GM10266 (cell line): ENCODE measurements around the gene PEMT.

Source experiments
- DNase-seq: peaks from one replicate; pipeline ENCODE4 v3.0.0; 2012; ENCODE audit errors: extremely low spot score
- TF ChIP-seq, protein P1 (sequence below): IDR thresholded peaks from 2 replicates; pipeline ENCODE4 v1.5.1; 2012; ENCODE audit warnings: mild to moderate bottlenecking, low read depth; ENCODE audit not compliant: control insufficient read depth, insufficient read depth; ENCODE audit errors: missing control alignments

PEMT gene

DNA sequence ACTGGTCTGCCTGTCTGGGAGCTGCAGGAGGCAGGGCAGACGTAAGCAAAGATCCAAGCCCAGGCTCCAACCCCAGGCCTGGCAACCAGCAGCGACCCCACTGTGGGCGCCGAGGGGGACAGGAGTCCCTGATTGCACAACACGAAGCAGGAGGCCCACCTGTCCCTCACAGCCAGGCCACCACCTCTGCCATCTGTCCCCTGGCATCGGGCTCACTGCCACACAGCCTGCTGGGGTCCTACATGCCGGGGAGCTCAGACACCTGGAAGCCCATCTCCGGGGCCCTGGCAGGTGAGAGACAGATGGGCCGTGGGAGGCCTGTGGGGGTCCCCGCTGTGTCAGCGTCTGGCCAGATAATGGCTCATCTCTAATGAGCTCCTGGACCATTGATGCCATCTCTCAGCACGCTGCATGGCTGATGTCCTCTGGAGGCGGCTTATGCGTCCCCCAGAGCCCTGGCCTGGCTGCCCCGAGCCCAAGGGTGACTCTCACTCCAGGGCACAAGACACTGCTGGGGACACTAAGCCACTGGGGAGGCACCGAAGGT, 84.0 kb downstream of the PEMT start:
- DNase-seq: no peak
- TF ChIP-seq, protein P1, sequence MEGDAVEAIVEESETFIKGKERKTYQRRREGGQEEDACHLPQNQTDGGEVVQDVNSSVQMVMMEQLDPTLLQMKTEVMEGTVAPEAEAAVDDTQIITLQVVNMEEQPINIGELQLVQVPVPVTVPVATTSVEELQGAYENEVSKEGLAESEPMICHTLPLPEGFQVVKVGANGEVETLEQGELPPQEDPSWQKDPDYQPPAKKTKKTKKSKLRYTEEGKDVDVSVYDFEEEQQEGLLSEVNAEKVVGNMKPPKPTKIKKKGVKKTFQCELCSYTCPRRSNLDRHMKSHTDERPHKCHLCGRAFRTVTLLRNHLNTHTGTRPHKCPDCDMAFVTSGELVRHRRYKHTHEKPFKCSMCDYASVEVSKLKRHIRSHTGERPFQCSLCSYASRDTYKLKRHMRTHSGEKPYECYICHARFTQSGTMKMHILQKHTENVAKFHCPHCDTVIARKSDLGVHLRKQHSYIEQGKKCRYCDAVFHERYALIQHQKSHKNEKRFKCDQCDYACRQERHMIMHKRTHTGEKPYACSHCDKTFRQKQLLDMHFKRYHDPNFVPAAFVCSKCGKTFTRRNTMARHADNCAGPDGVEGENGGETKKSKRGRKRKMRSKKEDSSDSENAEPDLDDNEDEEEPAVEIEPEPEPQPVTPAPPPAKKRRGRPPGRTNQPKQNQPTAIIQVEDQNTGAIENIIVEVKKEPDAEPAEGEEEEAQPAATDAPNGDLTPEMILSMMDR: no peak

DNA sequence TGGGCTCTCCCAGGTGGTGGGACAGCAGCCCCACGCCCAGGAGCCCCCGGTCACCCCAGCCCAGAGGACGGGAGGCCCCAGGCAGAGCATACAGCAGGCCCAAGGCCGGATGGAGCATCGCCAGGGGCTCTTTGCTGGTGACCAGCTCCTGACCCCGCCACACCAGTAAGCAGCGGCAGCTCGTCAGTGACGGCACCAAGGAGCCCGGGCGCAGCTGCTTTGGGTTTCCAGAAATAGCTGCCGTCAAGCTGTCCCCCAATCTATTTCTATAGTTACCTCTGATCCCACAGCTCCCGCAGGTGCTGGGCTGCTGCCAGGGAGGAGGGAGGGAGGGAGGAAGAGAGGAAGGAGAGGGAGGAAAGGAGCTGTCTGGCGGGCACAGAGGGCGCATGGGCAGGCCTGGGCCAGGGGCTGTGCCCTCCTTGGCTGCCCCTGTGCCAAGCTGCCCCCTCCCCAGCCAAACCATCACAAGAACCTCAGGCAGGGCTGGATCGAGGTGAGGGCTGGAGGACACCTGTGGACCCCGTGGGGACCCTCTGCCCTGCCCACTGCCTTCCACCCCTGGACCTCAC, 84.5 kb downstream of the PEMT start:
- DNase-seq: no peak
- TF ChIP-seq, protein P1: no peak

DNA sequence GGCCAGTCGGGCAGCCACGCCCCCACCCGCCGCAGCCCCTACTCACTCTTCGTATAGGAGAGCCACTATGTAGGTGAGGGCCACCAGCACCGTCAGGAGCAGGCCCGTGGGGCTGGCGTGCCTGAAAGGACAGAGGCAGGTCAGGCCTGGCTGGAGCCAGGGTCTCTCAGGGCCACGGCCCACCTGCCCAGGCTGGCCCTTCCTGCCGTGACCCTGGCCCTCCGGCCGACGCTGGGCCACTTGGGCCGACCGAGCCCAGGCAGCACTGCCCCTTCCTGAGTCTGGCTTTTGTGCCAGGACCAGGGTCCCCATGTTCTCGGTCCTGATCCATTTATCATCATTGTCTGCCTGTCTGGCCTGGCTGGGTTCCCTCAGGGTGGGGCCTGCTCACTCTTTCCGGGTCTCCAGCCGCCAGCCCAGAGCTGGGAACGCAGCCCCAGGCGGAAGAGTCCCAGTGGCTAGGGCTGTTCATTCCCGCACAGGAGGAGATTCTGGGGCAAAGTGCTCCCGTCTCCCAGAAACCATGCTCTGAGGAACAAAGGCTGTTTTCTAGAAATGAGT, 85.2 kb downstream of the PEMT start:
- TF ChIP-seq, protein P1: no peak
- no peak for DNase-seq

DNA sequence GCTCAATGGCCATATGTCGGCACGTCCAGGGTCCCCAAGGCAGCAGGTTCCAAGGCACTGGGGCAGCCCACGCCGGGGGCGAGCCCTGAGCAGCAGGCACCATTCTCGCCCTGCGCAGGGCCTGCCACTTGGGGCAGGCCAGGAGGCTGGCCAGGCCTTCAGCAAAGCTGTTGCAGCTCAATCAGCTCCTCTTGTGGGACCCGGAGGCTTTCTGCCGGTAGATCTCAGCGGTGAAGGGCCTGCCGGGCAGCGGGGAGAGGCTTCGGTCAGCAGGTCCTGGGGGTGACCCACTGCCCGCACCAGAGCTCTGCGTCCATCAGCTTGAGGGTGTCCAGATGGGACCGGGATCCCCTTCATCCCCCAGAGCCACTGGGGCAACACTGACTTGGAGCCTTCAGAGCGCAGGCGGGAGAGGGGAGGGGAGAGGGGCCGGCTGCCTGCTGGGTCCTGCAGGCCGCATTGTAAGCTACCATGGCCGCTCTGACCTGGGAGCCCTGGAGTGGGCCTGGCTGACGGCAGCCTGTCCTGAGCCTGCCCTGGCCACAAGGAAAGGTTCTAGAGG, 85.8 kb downstream of the PEMT start:
- DNase-seq: no peak

DNA sequence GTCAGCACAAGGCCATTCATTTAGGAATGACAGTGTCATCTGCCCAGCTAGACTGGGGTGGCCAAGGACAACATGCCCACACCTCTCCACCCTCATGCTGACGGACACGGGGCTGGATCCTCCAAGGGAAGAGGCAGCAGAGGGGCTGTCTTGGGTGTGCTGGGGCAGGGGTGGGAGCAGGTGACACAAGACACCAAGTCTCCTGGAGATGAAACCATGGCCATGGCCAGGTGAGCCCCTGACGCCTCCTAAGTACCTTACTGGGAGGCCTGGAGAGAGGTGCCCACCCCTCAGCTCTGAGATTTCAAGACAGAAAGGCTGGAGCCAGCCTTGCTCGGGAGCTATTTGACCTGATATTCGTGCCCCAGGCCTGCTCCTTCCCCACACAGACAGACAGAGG, 86.4 kb downstream of the PEMT start:
- TF ChIP-seq, protein P1: no peak
- DNase-seq: no peak

More for the DNA sequence above, 85.8 kb downstream of the PEMT start:
- TF ChIP-seq, protein P1: no peak

DNA sequence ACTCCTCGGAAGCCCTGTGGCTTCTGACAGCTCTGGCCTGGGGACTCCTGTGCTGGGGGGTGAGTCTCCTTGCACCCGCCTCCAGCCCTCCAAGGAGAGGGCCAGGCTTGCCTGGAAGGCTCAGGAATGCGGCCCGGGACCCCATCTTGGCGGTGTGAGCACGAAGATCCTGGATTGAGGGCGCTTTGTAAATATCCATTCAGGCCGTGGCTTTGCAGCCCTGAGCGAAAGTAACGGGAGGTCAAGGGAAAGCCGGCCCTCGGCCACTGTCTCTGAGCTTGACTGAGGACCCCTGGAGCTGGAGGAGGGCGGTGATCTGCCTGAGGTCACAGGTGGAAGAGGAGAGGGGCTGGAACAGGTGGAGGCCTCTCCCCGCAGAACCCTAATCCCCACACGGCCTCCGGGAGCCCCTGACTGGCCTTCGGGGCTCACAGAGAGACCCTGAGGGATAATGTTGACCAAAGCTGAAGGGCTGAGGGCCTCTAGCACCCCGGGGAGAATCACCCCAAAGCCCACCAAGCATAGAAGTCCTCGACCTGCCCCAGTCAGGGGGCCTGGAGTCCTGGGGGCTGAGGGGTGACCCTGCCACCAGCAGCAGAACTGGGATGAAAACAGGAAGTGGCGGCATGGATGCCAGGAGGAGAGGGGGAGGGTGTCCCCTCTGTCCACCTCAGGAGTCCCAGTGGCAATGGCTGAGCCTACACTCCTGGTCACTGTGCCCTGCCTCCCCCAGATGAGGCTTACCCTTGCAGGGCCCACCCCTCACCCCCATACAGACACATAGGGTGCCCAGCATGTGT, 87.0 kb downstream of the PEMT start:
- no peak for DNase-seq
- TF ChIP-seq, protein P1: no peak
